GM21390 (cell line): ENCODE data around the gene RNF6.
A peak's percentile ranks its signal among the peaks of the same experiment; 100 is the strongest.
"Not testable (repeated sequence)": the region's sequence is repeated elsewhere in the genome, so short reads cannot be mapped to it uniquely, and the experiment has no call there.

Experiments used
- ATAC-seq: cut with Tn5 transposase; IDR thresholded peaks from one replicate; pipeline ENCODE4 v1.9.1; 2021; ENCODE audit not compliant: unreplicated experiment

The RNF6 gene

GRCh38 chr13:26221721-26222519 lies at the start of gene RNF6:
Gene RNF6 (minus strand): TSS chr13:26222314. CDS start chr13:26219649, 2,665 bp downstream.
- peak; percentile 94 for ATAC-seq

DNA sequence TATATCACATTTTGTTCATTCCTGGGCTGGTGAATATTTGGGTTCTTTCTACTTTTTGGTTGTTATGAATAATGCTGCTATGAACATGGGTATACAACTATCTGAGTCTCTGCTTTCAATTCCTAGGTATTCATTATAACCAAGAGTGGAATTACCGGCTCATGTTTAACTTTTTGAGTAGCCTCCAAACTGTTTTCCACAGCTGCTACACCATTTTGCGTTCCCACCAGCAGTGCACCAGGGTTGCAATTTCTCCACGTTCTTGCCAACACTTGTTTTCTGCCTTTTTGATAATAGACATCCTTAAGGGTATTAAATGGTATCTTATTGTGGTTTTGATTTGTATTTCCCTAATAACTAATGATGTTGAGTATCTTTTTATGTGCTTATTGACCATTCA lies 48.6 kb upstream of the RNF6 start:
- ATAC-seq: no peak

DNA sequence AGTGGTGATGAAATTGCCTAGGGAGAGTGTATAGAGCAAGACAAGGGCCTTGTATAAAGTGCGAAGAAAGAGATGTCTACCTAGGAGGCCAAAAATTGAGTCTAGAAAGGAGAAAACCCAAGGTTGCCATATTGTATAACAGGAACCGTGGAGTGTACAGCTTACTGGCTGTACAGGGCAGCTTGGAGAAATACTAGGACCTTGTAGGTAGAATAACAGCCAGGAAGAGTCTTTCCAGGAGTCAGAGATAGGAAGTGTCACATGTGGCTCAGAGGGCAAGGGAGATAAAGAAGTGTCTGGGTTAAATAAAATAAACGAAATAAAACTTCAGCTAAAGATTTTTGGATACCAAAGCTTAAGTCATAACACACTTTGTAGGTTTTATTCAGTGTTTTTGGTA lies 44.2 kb upstream of the RNF6 start:
- no peak for ATAC-seq

DNA sequence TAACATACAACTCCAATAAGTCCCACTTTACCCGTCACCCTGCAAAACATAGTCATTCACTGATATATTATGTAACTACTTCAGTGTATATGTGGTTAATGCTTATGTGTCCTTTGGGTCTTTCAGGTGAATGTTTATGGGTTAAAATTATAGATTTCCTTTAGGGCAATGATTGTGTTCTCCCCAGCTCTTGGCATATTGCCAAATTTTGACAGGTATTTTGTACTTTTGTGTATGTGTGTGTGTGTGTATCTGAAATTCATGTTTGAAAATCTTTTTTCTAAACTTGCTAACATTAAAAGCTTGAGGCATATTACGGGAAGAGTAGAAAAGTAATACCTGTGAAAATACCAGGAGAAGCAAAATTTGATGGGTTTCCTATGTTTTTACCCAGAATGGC lies 40.0 kb upstream of the RNF6 start:
- ATAC-seq: no peak

DNA sequence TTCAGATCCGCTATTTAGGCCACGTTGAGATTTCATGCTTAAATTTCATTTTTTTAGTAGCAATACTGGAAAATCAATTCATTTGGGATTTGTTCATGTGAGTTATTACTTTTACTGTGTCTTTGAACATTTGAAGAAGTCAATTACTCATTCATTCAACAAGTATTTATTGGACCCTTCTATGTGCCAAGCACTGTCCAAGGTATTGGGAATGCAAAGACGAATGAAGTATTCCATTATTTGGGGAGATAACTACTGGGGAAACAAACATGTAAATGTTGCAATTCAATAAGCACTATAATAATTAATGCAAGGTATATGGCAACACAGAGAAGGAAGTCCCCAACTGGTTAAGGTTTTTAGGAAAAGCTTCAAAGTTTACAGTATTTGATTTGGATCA lies 37.5 kb upstream of the RNF6 start:
- ATAC-seq: no peak

- ATAC-seq: no peak
These were observed 34.9 kb upstream of the RNF6 start for GRCh38 chr13:26257049-26257448.

DNA sequence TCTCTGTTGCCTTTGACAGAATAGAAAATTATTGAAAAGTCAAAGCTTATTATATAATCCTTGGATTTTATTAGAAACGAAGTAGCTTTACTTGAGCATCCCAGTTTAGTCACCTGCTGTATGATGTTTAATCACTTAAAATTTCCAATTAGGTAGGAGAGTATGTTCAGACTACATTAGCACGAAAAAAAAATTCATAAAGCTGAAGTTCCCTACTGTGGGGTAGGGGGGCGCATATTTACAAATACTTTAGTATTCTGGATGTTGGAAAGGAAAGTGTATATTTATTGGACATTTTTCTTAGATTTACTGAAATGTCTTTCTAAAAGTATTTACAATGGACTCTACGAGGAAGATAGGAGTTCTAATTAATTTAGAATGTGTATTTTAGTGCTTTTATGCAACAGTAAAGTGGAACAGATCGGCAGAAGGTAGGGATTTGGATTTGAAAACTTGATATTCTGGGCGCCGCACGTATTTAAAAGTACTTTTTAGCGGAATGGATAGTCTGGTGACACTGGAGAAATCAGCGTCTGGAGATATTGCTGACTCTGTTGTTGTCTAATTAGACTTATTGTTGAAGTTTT lies 33.7 kb upstream of the RNF6 start:
- ATAC-seq: no peak

DNA sequence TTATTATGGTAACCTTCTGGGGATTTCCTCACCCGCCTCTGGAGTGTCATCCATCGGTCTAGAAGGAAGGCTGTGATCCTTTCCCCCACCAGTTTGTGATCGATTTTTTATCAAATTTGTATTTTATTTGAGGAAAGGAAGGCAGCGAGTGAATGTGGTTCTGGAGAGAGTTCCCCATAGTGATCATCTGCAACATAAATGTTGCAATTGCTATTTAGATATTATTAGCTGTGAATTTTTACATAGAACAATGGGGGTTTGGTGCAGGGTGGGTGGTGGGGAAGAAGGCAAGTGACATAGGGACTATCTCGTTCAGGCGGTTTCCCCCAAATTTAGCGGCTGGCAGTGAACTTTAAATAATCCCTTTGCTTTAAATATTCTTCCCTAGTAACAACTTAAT lies 33.0 kb upstream of the RNF6 start:
- no peak for ATAC-seq

GRCh38 chr13:26254583-26255111 lies 32.5 kb upstream of the RNF6 start:
- ATAC-seq: peak; percentile 40

- peak; percentile 83 for ATAC-seq
These were observed 31.9 kb upstream of the RNF6 start, which contains the start of gene CDK8 for GRCh38 chr13:26253787-26254582. Gene CDK8 (plus strand): TSS chr13:26254129. CDS start chr13:26254642, 513 bp downstream.

GRCh38 chr13:26253262-26253786 lies 31.2 kb upstream of the RNF6 start:
- no peak for ATAC-seq

DNA sequence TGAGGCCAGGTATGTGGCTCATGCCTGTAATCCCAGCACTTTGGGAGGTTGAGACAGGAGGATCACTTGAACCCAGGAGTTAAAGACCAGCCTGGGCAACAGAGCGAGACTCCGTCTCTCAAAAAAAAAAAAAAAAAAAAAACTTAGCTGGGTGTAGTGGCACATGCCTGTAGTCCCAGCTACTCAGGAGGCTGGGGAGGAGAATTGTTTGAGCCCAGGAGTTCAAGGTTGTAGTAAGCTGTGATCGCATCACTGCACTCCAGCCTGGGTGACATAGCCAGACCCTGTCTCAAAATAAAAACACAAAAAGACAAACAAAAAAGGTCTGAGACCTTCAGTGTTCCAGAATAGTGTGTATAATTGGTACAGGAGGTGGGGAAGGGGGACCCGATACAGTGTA lies 29.9 kb upstream of the RNF6 start:
- ATAC-seq: not testable (repeated sequence)

DNA sequence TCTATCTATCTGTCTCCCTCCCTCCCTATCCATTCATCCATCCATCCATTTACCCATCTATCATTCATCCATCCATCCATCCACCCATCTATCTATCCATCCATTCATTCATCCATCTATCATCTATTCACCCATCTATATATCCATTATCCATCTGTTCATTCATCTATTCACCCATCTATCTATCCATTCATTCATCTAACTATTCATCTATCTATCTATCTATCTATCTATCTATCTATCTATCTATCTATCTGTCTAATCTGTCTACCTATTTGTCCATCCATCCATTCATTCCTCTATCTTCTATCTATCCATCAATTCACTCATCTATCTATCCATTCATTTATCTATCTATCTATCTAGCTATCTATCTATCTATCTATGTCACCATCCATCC lies 27.4 kb upstream of the RNF6 start:
- ATAC-seq: no peak

DNA sequence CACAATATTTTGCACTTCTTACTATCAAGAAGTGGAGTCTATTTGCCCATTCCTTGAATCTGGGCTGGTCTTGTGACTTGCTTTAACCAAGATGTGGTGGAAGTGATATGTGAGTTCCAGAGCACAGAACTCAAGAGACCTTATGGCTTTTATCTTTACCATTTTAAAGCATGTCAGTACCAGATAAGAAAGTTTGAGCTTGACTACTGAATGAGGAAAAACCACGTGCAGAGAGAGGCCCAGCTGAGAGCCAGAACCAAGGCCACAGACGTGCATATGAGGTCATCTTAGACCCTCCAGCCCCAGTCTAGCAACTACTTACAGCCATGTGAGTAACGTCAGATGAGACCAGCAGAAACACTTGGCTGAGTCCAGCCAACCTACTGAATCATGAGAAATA lies 25.5 kb upstream of the RNF6 start:
- no peak for ATAC-seq

GRCh38 chr13:26247011-26247410 lies 24.9 kb upstream of the RNF6 start:
- ATAC-seq: no peak

GRCh38 chr13:26246154-26246553 lies 24.0 kb upstream of the RNF6 start:
- no peak for ATAC-seq

DNA sequence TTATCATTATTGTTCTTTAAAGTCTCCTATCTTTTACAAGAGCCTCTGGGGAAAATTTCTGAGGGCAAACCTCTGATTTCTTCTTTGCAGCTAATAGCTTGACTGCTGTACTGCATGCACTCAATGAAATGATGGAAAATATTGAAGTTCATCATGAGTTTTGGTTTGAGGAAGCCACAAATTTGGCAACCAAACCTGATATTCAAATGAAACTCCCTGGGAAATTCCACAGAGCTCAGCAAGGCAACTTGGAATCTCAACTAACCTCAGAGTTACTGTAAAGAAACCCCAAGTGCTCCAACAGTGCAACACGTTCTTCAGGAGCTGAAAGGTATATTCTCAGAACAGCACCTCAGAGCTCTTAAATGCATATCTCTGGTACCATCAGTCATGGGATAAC lies 14.2 kb upstream of the RNF6 start:
- no peak for ATAC-seq

DNA sequence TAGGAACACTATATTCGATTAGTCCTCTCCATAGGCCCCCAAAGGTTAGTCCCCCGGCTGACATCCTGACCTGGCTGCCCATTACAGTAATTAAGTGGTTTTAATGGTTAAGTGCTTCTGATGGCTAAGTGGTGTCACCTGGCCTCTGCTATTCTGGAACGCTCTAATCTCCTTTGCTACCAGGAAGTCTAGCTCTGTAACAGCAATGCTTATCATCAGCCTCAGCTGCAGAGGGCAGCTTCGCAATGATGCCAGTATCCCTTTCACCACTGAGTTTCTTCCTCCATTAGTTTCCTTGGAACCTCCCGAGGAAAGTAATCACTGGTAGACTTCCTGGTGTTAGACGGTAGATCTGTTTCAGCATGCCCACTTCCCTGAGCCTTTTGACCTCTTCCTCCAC lies 8.6 kb upstream of the RNF6 start:
- ATAC-seq: no peak

- no peak for ATAC-seq
These were observed 7.0 kb upstream of the RNF6 start for GRCh38 chr13:26229080-26229615.

DNA sequence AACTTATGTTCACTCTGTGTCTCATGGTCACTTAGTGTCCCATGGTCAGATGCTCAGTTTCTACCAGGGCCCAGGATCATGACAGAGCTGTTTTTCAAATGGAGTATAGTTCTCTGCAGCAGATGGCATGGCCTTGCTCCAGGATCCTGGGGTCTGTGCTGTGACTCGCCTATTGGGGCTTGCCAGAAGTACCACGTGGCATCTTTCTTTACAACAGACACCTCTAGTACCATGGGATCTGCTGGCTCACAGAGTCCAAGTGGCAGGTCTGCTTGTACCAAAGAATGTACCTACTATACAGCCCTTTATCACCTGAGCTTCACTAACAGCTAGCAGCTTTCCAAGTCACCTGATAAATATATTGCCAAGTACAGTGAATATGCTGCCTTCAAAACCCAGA lies 6.0 kb upstream of the RNF6 start:
- no peak for ATAC-seq
